ENCODE data around the gene VAMP2.

VAMP2 gene

DNA sequence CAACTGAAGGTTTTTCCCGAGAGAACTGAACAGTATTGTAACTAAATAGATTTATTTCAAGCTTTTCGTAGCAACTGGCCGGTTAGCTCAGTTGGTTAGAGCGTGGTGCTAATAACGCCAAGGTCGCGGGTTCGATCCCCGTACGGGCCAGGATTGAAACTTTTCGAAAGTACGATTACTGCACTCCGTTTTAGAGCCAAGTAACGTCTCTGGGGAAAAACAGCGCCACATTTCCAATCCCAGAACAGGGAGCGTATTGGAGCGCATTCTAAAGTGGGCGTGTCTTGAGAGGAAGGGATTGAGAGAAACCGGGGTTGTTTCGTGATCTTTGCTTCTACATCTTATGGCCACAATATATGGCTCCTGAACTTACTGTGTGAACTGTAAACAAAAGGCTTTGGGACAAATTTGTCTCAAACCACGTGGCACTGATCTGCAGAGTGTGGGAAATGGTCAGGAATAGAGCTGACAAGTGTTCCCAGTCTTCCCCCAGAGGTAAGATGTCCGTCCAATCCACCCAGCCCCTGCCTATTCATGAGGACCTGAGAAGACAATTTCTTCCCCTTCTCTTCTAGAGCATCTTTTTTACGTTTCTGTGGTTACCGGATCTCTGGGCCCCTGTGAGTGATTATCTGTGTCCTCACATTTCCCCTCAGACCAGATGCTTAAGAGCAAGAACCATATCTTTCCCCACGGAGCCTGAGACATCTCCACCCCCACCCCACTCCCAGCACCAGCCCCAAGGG lies 24.9 kb upstream of the VAMP2 start (continued):
- TF ChIP-seq, protein P1, sequence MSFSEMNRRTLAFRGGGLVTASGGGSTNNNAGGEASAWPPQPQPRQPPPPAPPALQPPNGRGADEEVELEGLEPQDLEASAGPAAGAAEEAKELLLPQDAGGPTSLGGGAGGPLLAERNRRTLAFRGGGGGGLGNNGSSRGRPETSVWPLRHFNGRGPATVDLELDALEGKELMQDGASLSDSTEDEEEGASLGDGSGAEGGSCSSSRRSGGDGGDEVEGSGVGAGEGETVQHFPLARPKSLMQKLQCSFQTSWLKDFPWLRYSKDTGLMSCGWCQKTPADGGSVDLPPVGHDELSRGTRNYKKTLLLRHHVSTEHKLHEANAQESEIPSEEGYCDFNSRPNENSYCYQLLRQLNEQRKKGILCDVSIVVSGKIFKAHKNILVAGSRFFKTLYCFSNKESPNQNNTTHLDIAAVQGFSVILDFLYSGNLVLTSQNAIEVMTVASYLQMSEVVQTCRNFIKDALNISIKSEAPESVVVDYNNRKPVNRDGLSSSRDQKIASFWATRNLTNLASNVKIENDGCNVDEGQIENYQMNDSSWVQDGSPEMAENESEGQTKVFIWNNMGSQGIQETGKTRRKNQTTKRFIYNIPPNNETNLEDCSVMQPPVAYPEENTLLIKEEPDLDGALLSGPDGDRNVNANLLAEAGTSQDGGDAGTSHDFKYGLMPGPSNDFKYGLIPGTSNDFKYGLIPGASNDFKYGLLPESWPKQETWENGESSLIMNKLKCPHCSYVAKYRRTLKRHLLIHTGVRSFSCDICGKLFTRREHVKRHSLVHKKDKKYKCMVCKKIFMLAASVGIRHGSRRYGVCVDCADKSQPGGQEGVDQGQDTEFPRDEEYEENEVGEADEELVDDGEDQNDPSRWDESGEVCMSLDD (tag by site-specific recombination; IDR thresholded peaks at IDR 0.05): no peak
- TF ChIP-seq KLF10 (tag by site-specific recombination; IDR thresholded peaks at IDR 0.05): peak; percentile 82
- no peak; the same call in 1 of the 2 replicates for TF ChIP-seq BCL11A (tag by site-specific recombination; IDR thresholded peaks at IDR 0.05; ENCODE audit: low read depth)
- TF ChIP-seq ZNF510 (tag by site-specific recombination; IDR thresholded peaks at IDR 0.05; ENCODE audit: insufficient replicate concordance): no peak
- TF ChIP-seq KLF1 (tag by site-specific recombination; IDR thresholded peaks at IDR 0.05): peak; percentile 6; the same call in 1 of the 2 replicates
- no peak for TF ChIP-seq ZSCAN16 (tag by site-specific recombination; IDR thresholded peaks at IDR 0.05)
- TF ChIP-seq GLI4 (tag by site-specific recombination; IDR thresholded peaks at IDR 0.05): no peak
- TF ChIP-seq ZNF768 (tag by site-specific recombination; IDR thresholded peaks at IDR 0.05): peak; percentile 92; the same call in 1 of the 2 replicates
- no peak for TF ChIP-seq ZNF837 (tag by site-specific recombination; IDR thresholded peaks at IDR 0.05)
- no peak for TF ChIP-seq AEBP2 (tag by site-specific recombination; IDR thresholded peaks at IDR 0.05; ENCODE audit: borderline replicate concordance)
- no peak; the same call in 1 of the 2 replicates for TF ChIP-seq ZNF623 (tag by site-specific recombination; IDR thresholded peaks at IDR 0.05)
- no peak for TF ChIP-seq SCRT1 (tag by site-specific recombination; IDR thresholded peaks at IDR 0.05; ENCODE audit: borderline replicate concordance)
- TF ChIP-seq ZNF202 (tag by site-specific recombination; IDR thresholded peaks at IDR 0.05; ENCODE audit: borderline replicate concordance): no peak
- no peak; the same call in none of the 2 replicates for TF ChIP-seq ZNF501 (tag by site-specific recombination; IDR thresholded peaks at IDR 0.05)
- no peak for TF ChIP-seq GLIS2 (tag by site-specific recombination; IDR thresholded peaks at IDR 0.05)
- TF ChIP-seq ZSCAN23 (tag by site-specific recombination; IDR thresholded peaks at IDR 0.05): 0 out of 2 replicates have a peak, but pooled peaks have one; percentile 63
- TF ChIP-seq ZNF600 (tag by site-specific recombination; IDR thresholded peaks at IDR 0.05): peak; percentile 99
- TF ChIP-seq ZNF596 (tag by site-specific recombination; IDR thresholded peaks at IDR 0.05): 0 out of 2 replicates have a peak, but pooled peaks have one; percentile 33
- no peak for TF ChIP-seq ZNF654 (tag by site-specific recombination; IDR thresholded peaks at IDR 0.05; ENCODE audit: low read depth)
- no peak for TF ChIP-seq ZNF776 (tag by site-specific recombination; IDR thresholded peaks at IDR 0.05; ENCODE audit: borderline replicate concordance)
- peak; percentile 98 for TF ChIP-seq ZNF366 (tag by site-specific recombination; conservative IDR thresholded peaks at IDR 0.05)
- TF ChIP-seq ZFP37 (tag by site-specific recombination; IDR thresholded peaks at IDR 0.05): no peak; the same call in 1 of the 2 replicates
- TF ChIP-seq KLF9 (tag by site-specific recombination; IDR thresholded peaks at IDR 0.05; ENCODE audit: low read depth): peak; percentile 96
- no peak for TF ChIP-seq ZNF677 (tag by site-specific recombination; IDR thresholded peaks at IDR 0.05)
- TF ChIP-seq REPIN1 (tag by site-specific recombination; IDR thresholded peaks at IDR 0.05; ENCODE audit: low read depth): no peak
- TF ChIP-seq, protein P2, sequence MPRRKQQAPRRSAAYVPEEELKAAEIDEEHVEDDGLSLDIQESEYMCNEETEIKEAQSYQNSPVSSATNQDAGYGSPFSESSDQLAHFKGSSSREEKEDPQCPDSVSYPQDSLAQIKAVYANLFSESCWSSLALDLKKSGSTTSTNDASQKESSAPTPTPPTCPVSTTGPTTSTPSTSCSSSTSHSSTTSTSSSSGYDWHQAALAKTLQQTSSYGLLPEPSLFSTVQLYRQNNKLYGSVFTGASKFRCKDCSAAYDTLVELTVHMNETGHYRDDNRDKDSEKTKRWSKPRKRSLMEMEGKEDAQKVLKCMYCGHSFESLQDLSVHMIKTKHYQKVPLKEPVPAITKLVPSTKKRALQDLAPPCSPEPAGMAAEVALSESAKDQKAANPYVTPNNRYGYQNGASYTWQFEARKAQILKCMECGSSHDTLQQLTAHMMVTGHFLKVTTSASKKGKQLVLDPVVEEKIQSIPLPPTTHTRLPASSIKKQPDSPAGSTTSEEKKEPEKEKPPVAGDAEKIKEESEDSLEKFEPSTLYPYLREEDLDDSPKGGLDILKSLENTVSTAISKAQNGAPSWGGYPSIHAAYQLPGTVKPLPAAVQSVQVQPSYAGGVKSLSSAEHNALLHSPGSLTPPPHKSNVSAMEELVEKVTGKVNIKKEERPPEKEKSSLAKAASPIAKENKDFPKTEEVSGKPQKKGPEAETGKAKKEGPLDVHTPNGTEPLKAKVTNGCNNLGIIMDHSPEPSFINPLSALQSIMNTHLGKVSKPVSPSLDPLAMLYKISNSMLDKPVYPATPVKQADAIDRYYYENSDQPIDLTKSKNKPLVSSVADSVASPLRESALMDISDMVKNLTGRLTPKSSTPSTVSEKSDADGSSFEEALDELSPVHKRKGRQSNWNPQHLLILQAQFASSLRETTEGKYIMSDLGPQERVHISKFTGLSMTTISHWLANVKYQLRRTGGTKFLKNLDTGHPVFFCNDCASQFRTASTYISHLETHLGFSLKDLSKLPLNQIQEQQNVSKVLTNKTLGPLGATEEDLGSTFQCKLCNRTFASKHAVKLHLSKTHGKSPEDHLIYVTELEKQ (tag by site-specific recombination; IDR thresholded peaks at IDR 0.05; ENCODE audit: borderline replicate concordance): no peak
- TF ChIP-seq, protein P3, sequence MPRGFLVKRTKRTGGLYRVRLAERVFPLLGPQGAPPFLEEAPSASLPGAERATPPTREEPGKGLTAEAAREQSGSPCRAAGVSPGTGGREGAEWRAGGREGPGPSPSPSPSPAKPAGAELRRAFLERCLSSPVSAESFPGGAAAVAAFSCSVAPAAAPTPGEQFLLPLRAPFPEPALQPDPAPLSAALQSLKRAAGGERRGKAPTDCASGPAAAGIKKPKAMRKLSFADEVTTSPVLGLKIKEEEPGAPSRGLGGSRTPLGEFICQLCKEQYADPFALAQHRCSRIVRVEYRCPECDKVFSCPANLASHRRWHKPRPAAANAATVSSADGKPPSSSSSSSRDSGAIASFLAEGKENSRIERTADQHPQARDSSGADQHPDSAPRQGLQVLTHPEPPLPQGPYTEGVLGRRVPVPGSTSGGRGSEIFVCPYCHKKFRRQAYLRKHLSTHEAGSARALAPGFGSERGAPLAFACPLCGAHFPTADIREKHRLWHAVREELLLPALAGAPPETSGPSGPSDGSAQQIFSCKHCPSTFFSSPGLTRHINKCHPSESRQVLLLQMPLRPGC (tag by site-specific recombination; IDR thresholded peaks at IDR 0.05): peak; percentile 73
- TF ChIP-seq ZFP41 (tag by site-specific recombination; IDR thresholded peaks at IDR 0.05; ENCODE audit: borderline replicate concordance): no peak
- TF ChIP-seq, protein P4, sequence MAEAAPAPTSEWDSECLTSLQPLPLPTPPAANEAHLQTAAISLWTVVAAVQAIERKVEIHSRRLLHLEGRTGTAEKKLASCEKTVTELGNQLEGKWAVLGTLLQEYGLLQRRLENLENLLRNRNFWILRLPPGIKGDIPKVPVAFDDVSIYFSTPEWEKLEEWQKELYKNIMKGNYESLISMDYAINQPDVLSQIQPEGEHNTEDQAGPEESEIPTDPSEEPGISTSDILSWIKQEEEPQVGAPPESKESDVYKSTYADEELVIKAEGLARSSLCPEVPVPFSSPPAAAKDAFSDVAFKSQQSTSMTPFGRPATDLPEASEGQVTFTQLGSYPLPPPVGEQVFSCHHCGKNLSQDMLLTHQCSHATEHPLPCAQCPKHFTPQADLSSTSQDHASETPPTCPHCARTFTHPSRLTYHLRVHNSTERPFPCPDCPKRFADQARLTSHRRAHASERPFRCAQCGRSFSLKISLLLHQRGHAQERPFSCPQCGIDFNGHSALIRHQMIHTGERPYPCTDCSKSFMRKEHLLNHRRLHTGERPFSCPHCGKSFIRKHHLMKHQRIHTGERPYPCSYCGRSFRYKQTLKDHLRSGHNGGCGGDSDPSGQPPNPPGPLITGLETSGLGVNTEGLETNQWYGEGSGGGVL (tag by site-specific recombination; IDR thresholded peaks at IDR 0.05): no peak

All from HEK293 (cell line).